Activated T-cell treated with anti-CD3 and anti-CD28 coated beads, Interleukin-2, amount 50 U/mL, for 4 hours (primary cell): ENCODE results near the gene PCK2. TPM values are rescaled to one million over a fixed set of nuclear protein-coding genes. Genes with fewer than 3 reads are reported as not detected.
"Not testable (repeated sequence)": the region's sequence is repeated elsewhere in the genome, so short reads cannot be mapped to it uniquely, and the experiment has no call there.

Experiments
- ATAC-seq, 2 donors: fragments of 200-7000 bp; cut with Tn5 transposase; one replicate each; pipeline ENCODE4 v1.10.0; 2021
- DNase-seq: peaks from one replicate; pipeline ENCODE4 v3.0.0-alpha.2; 2020
- H3K27me3 Mint-ChIP-seq: one replicate; pipeline ENCODE4 v1.8.0; 2021; ENCODE audit warnings: low read depth, mixed read lengths
- H3K36me3 Mint-ChIP-seq: one replicate; pipeline ENCODE4 v1.8.0; 2022; ENCODE audit warnings: mixed read lengths; ENCODE audit not compliant: insufficient read depth
- H3K4me1 Mint-ChIP-seq: one replicate; pipeline ENCODE4 v1.8.0; 2021; ENCODE audit warnings: low read depth, mixed read lengths
- H3K4me3 Mint-ChIP-seq: one replicate; pipeline ENCODE4 v1.8.0; 2021; ENCODE audit warnings: mild to moderate bottlenecking, moderate library complexity, mixed read lengths
- H3K9me3 Mint-ChIP-seq: one replicate; pipeline ENCODE4 v1.8.0; 2021; ENCODE audit warnings: mixed read lengths
- total RNA-seq, 3 donors: library from RNA; stranded (reverse); gene quantifications; one replicate each; pipeline ENCODE4 v1.2.1, GENCODE V29; 2021

PCK2 gene
- total RNA-seq: 10 to 100 TPM; 38.7 to 69.4 (median 47.9) TPM

- ATAC-seq: peak; percentile 73 to 76
These were observed at the start of gene PCK2 for GRCh38 chr14:24093901-24094840. PCK2 (plus strand) TSS chr14:24094311; CDS start chr14:24094406, 95 bp downstream.

GRCh38 chr14:24049002-24049401, 45.1 kb upstream of the PCK2 start:
- H3K36me3 Mint-ChIP-seq, DNase-seq, H3K9me3 Mint-ChIP-seq, H3K4me3 Mint-ChIP-seq, ATAC-seq: not testable (repeated sequence)
- Mint-ChIP-seq H3K27me3 (peaks cover 11% of the 10 kb centered on the region), H3K4me1 (peaks cover 21% of the 10 kb centered on the region)

More at GRCh38 chr14:24093901-24094840, at the start of gene PCK2:
- Mint-ChIP-seq H3K36me3 (peaks cover 10% of the 10 kb centered on the region), H3K4me3 (peak within 1 kb of the TSS; percentile 97), H3K9me3 (no peaks in the 10 kb centered on the region), H3K4me1 (peaks cover 34% of the 10 kb centered on the region), H3K27me3 (no peaks in the 10 kb centered on the region)
- peak; percentile 78 for DNase-seq

GRCh38 chr14:24050753-24051152, 43.4 kb upstream of the PCK2 start:
- not testable (repeated sequence) for H3K9me3 Mint-ChIP-seq, DNase-seq, H3K36me3 Mint-ChIP-seq, ATAC-seq
- H3K27me3 Mint-ChIP-seq: peaks cover 11% of the 10 kb centered on the region
- peaks cover 22% of the 10 kb centered on the region for H3K4me1 Mint-ChIP-seq
- peak overlapping the region; percentile 75 for H3K4me3 Mint-ChIP-seq

GRCh38 chr14:24051176-24051788, 42.8 kb upstream of the PCK2 start:
- no peaks in the 10 kb centered on the region for H3K9me3 Mint-ChIP-seq
- DNase-seq (no peak), ATAC-seq (no peak)
- H3K36me3 Mint-ChIP-seq: no peaks in the 10 kb centered on the region
- H3K4me3 Mint-ChIP-seq: peak overlapping the region; percentile 75
- H3K4me1 Mint-ChIP-seq: peaks cover 22% of the 10 kb centered on the region
- peaks cover 11% of the 10 kb centered on the region for H3K27me3 Mint-ChIP-seq

- Mint-ChIP-seq H3K27me3 (peaks cover 7% of the 10 kb centered on the region), H3K4me3 (peak within 1 kb of the TSS; percentile 80), H3K36me3 (no peaks in the 10 kb centered on the region), H3K4me1 (peaks cover 22% of the 10 kb centered on the region), H3K9me3 (no peaks in the 10 kb centered on the region)
- peak; percentile 53 to 67 for ATAC-seq
- peak; percentile 53 for DNase-seq
These were observed 42.1 kb upstream of the PCK2 start, which contains the start of gene CARMIL3 for GRCh38 chr14:24051789-24052655. CARMIL3 (plus strand) TSS chr14:24052009; CDS start chr14:24052154, 145 bp downstream.

GRCh38 chr14:24052656-24053547, 41.2 kb upstream of the PCK2 start:
- Mint-ChIP-seq H3K9me3 (no peaks in the 10 kb centered on the region), H3K4me1 (peaks cover 22% of the 10 kb centered on the region), H3K4me3 (peak overlapping the region; percentile 80), H3K27me3 (peaks cover 7% of the 10 kb centered on the region), H3K36me3 (no peaks in the 10 kb centered on the region)
- ATAC-seq (peak; percentile 83 to 89), DNase-seq (peak; percentile 58)

GRCh38 chr14:24053548-24054323, 40.4 kb upstream of the PCK2 start:
- peak overlapping the region; percentile 80 for H3K4me3 Mint-ChIP-seq
- no peak for DNase-seq
- H3K36me3 Mint-ChIP-seq: no peaks in the 10 kb centered on the region
- no peaks in the 10 kb centered on the region for H3K9me3 Mint-ChIP-seq
- peaks cover 22% of the 10 kb centered on the region for H3K4me1 Mint-ChIP-seq
- ATAC-seq: no peak
- H3K27me3 Mint-ChIP-seq: peaks cover 7% of the 10 kb centered on the region

- Mint-ChIP-seq H3K9me3 (no peaks in the 10 kb centered on the region), H3K4me3 (no peak overlapping the region), H3K4me1 (peaks cover 22% of the 10 kb centered on the region), H3K27me3 (peaks cover 7% of the 10 kb centered on the region), H3K36me3 (no peaks in the 10 kb centered on the region)
- DNase-seq (no peak), ATAC-seq (no peak)
These were observed 39.8 kb upstream of the PCK2 start for GRCh38 chr14:24054324-24054641.

GRCh38 chr14:24054646-24055045, 39.5 kb upstream of the PCK2 start:
- Mint-ChIP-seq H3K36me3 (no peaks in the 10 kb centered on the region), H3K9me3 (no peaks in the 10 kb centered on the region), H3K27me3 (peaks cover 7% of the 10 kb centered on the region), H3K4me1 (peaks cover 22% of the 10 kb centered on the region), H3K4me3 (no peak overlapping the region)
- ATAC-seq (no peak), DNase-seq (no peak)

GRCh38 chr14:24055971-24056799, 37.9 kb upstream of the PCK2 start:
- H3K27me3 Mint-ChIP-seq: peaks cover 7% of the 10 kb centered on the region

GRCh38 chr14:24056800-24057184, 37.3 kb upstream of the PCK2 start:
- H3K27me3 Mint-ChIP-seq: peaks cover 7% of the 10 kb centered on the region
- no peak for DNase-seq
- no peaks in the 10 kb centered on the region for H3K9me3 Mint-ChIP-seq
- H3K4me3 Mint-ChIP-seq: no peak overlapping the region
- peaks cover 16% of the 10 kb centered on the region for H3K4me1 Mint-ChIP-seq
- ATAC-seq: no peak
- no peaks in the 10 kb centered on the region for H3K36me3 Mint-ChIP-seq

More at GRCh38 chr14:24055971-24056799, 37.9 kb upstream of the PCK2 start:
- peaks cover 19% of the 10 kb centered on the region for H3K4me1 Mint-ChIP-seq
- ATAC-seq (no peak), DNase-seq (no peak)
- no peaks in the 10 kb centered on the region for H3K9me3 Mint-ChIP-seq
- H3K4me3 Mint-ChIP-seq: no peak overlapping the region
- no peaks in the 10 kb centered on the region for H3K36me3 Mint-ChIP-seq

GRCh38 chr14:24057271-24057670, 36.8 kb upstream of the PCK2 start:
- DNase-seq (no peak), ATAC-seq (no peak)
- Mint-ChIP-seq H3K4me1 (peaks cover 16% of the 10 kb centered on the region), H3K36me3 (no peaks in the 10 kb centered on the region), H3K4me3 (no peak overlapping the region), H3K9me3 (no peaks in the 10 kb centered on the region), H3K27me3 (peaks cover 7% of the 10 kb centered on the region)
